GM18517 (cell line): ENCODE data around the gene CSTB.

Experiments used
- ATAC-seq: cut with Tn5 transposase; IDR thresholded peaks from one replicate; pipeline ENCODE4 v1.9.1; 2021; ENCODE audit warnings: mild to moderate bottlenecking, moderate library complexity; ENCODE audit not compliant: unreplicated experiment

Gene CSTB

GRCh38 chr21:43733529-43734071 lies 42.5 kb downstream of the CSTB start:
- ATAC-seq: no peak

- no peak for ATAC-seq
These were observed 43.0 kb downstream of the CSTB start for GRCh38 chr21:43733060-43733459.

- ATAC-seq: no peak
These were observed 44.0 kb downstream of the CSTB start for GRCh38 chr21:43731891-43732711.

- ATAC-seq: no peak
These were observed 44.6 kb downstream of the CSTB start for GRCh38 chr21:43731476-43731875.

GRCh38 chr21:43728467-43729390 lies 47.4 kb downstream of the CSTB start:
- ATAC-seq: peak; percentile 56

GRCh38 chr21:43728154-43728466 lies 48.0 kb downstream of the CSTB start:
- ATAC-seq: no peak

- no peak for ATAC-seq
These were observed 48.5 kb downstream of the CSTB start for GRCh38 chr21:43727519-43728153.

GRCh38 chr21:43726686-43727518 lies 49.2 kb downstream of the CSTB start:
- ATAC-seq: no peak
